ENCODE results near the gene GJC2. TPM values are rescaled to one million over a fixed set of nuclear protein-coding genes. Genes with fewer than 3 reads are reported as not detected.

The GJC2 gene
- total RNA-seq, 1 donor from 2014 or later = 6.9 TPM

GRCh38 chr1:228177721-228178710 lies 28.3 kb downstream of the GJC2 start:
- Histone ChIP-seq H3K9me3 (no peaks in the 10 kb centered on the region), H3K27me3 (no peaks in the 10 kb centered on the region), H3K4me3 (no peak overlapping the region), H3K27ac (peak overlapping the region; percentile 66), H3K4me1 (peaks cover 11% of the 10 kb centered on the region), H3K36me3 (peaks cover 9% of the 10 kb centered on the region)
- ATAC-seq = no peak
- TF ChIP-seq CTCF (IDR thresholded peaks at IDR 0.05) = no peak
- peak; percentile 11 for DNase-seq
- intact Hi-C loops (cut with DNase I) = no loop called here

GRCh38 chr1:228178737-228179684 lies 29.3 kb downstream of the GJC2 start:
- H3K4me3 ChIP-seq = no peak overlapping the region
- H3K27me3 ChIP-seq = no peaks in the 10 kb centered on the region
- H3K4me1 ChIP-seq = peaks cover 11% of the 10 kb centered on the region
- DNase-seq (peak; percentile 66), ATAC-seq (peak; percentile 68)
- peaks cover 9% of the 10 kb centered on the region for H3K36me3 ChIP-seq
- TF ChIP-seq CTCF (IDR thresholded peaks at IDR 0.05) = no peak
- H3K9me3 ChIP-seq = no peaks in the 10 kb centered on the region
- peak overlapping the region; percentile 66 for H3K27ac ChIP-seq
- intact Hi-C loops (cut with DNase I) = no loop called here

- Histone ChIP-seq H3K27me3 (no peaks in the 10 kb centered on the region), H3K27ac (peak overlapping the region; percentile 66), H3K36me3 (peaks cover 3% of the 10 kb centered on the region), H3K9me3 (no peaks in the 10 kb centered on the region), H3K4me3 (no peak overlapping the region), H3K4me1 (peaks cover 11% of the 10 kb centered on the region)
- DNase-seq (no peak), ATAC-seq (no peak)
- intact Hi-C loops (cut with DNase I) = no loop called here
- TF ChIP-seq CTCF (IDR thresholded peaks at IDR 0.05) = peak; percentile 38
Measured at GRCh38 chr1:228180271-228180958, 30.7 kb downstream of the GJC2 start.

- intact Hi-C loops (cut with DNase I) = no loop called here
- no peaks in the 10 kb centered on the region for H3K27me3 ChIP-seq
- no peak overlapping the region for H3K4me3 ChIP-seq
- peak overlapping the region; percentile 11 for H3K27ac ChIP-seq
- DNase-seq = no peak
- ATAC-seq = no peak
- H3K9me3 ChIP-seq = no peaks in the 10 kb centered on the region
- peaks cover 11% of the 10 kb centered on the region for H3K4me1 ChIP-seq
- TF ChIP-seq CTCF (IDR thresholded peaks at IDR 0.05) = no peak
- H3K36me3 ChIP-seq = no peaks in the 10 kb centered on the region
Measured at GRCh38 chr1:228180959-228181644, 31.4 kb downstream of the GJC2 start.

- intact Hi-C loops (cut with DNase I) = no loop called here
- no peak overlapping the region for H3K27ac ChIP-seq
- ATAC-seq (no peak), DNase-seq (no peak)
- no peaks in the 10 kb centered on the region for H3K9me3 ChIP-seq
- TF ChIP-seq CTCF (IDR thresholded peaks at IDR 0.05) = no peak
- no peaks in the 10 kb centered on the region for H3K36me3 ChIP-seq
- H3K27me3 ChIP-seq = no peaks in the 10 kb centered on the region
- H3K4me3 ChIP-seq = no peak overlapping the region
- H3K4me1 ChIP-seq = peaks cover 11% of the 10 kb centered on the region
Measured at GRCh38 chr1:228181645-228182034, 31.9 kb downstream of the GJC2 start.

Data from upper lobe of right lung (tissue), 1 donor.